GM12878 (cell line): ENCODE data around the gene AURKA. TPM values are rescaled to one million over a fixed set of nuclear protein-coding genes. Genes with fewer than 3 reads are reported as not detected.

Experiments
- ATF3 ChIP-seq: IDR thresholded peaks from 2 replicates; pipeline ENCODE4 v1.6.1; 2011; ENCODE audit warnings: low read depth, mild to moderate bottlenecking, low read length, moderate library complexity, borderline replicate concordance; ENCODE audit errors: extremely low read depth
- PRDM15 ChIP-seq: fragments of 450-650 bp; formaldehyde crosslinking; IDR thresholded peaks from 2 replicates; pipeline ENCODE4 v1.4.0; 2020; ENCODE audit warnings: mild to moderate bottlenecking, moderate library complexity
- TCF7 ChIP-seq: IDR thresholded peaks from 2 replicates; pipeline ENCODE4 v1.6.1; 2014; ENCODE audit warnings: antibody characterized with exemption, borderline replicate concordance
- YY1 ChIP-seq: IDR thresholded peaks from 2 replicates; pipeline ENCODE4 v1.6.1; 2011; ENCODE audit warnings: low read depth, mild to moderate bottlenecking, low read length
- ZBTB40 ChIP-seq: fragments of 450-650 bp; IDR thresholded peaks from 2 replicates; pipeline ENCODE4 v1.6.1; 2016; ENCODE audit warnings: mild to moderate bottlenecking, moderate library complexity, borderline replicate concordance
- polyA plus RNA-seq, 11 experiments: library from polyadenylated mRNA; depleted of rRNA in 4 of 11; unstranded in 6 of 11; stranded (reverse) in 5 of 11; fragments of >200 nt; fragmentation: Nextera tagmentation in 4 of 11; fragmentation: Illumina TruSeq in 1 of 11; extraction: Ambion mirVana in 4 of 11; extraction: Trizol in 1 of 11; gene quantifications; 1 replicate in 1 of 11; 2 replicates in 10 of 11; pipeline versions ENCODE4 v1.2.1 to v1.2.3, GENCODE V29; 2011 to 2016; ENCODE audit warnings: inconsistent platforms in 2 of 11, missing spikeins in 2 of 11, low read depth in 1 of 11
- total RNA-seq, 4 experiments: library from RNA; depleted of rRNA in 3 of 4; stranded (reverse); fragments of >200 nt in 3 of 4; fragmentation: Illumina TruSeq in 1 of 4; extraction: Trizol in 1 of 4; gene quantifications; 2 replicates each; pipeline versions ENCODE4 v1.2.1 to v1.2.3, GENCODE V29; 2013 to 2021

Gene AURKA
- total and polyA plus RNA-seq, 10 of the 15 experiments (the other 5 are each of a cell fraction or from before 2014, with no cell fraction given) = 57.3 to 122 (median 73.4) TPM

GRCh38 chr20:56429502-56429901 lies 37.5 kb upstream of the AURKA start (continued):
- no peak for TF ChIP-seq TCF7
- no peak for TF ChIP-seq ATF3
- no peak for TF ChIP-seq PRDM15 (CRISPR knock-in tag)
- no peak for TF ChIP-seq ZBTB40
- no peak for TF ChIP-seq YY1
